Measurements from ENCODE around the gene PHACTR1. TPM values are rescaled to one million over a fixed set of nuclear protein-coding genes. Genes with fewer than 3 reads are reported as not detected.

The PHACTR1 gene
- total RNA-seq, 1 donor from 2014 or later: 14.1 TPM

DNA sequence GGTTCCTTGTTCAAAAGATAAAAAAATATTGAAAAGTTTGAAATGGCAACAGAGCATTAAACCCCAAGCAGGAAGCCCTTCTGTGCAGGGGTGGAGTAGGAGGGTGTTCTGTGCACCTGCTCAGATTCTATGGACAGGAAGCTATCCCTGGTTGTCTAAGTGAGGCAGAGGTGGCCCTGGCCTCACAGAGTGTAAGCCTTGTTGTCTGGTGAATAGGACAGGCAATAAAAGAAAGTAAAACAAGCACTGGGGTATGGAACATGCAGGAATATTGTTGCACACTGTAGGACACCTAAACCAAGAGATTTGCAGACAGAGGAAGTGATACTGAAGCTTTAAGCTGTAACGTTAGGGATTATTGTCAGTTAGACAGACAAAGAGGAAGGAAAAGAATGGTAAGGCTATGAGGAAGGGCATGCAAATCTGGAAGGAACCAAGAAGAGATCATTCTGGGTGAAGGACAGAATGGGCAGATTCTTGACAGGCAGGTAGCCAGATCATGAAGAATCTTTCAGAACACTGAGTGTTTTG, 545.0 kb downstream of the PHACTR1 start:
- DNase-seq (ENCODE audit: low spot score): no peak

DNA sequence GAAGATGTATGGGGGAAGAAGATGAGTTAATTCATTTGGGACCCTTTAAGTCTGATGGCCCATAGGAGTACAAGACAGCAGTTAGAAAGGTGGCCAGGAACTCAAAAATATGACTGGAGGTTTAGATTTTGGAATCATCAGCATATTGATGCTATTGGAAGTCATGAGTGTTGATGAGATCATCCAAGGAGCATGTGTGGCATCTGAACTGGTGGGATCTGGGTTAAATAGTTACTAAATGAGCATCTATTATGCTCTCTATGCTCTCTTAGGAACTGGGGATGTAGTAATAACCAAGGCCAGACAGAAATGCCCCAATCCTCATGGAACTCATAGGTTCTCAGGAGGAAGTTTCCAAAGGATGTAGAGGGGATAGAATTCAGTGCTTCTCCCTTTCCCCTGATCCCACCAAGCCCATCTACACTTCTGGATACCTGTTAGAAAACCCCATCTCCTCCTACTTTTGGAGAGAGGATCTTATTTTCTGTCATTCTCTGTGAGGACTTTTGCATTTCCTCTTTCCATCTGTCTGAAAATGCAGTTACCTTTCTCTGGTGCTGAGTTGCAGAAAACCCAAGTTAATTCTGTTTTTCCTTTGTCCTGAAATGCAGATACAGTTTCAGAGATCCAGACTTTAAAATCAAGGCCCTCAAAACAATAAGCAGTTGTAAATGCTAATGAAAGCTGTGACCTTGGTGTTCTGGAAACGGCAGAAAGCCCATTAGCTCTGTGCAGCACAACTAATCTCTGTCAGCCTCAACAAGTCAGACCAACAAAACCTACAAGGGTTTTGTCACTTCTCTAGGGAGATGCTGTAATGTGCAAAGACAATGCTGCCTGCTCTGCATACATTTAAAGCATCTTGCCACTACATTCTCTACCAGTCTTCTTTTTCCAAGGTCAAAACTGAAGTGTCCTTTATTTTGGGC, 546.0 kb downstream of the PHACTR1 start:
- no peak for DNase-seq (ENCODE audit: low spot score)

DNA sequence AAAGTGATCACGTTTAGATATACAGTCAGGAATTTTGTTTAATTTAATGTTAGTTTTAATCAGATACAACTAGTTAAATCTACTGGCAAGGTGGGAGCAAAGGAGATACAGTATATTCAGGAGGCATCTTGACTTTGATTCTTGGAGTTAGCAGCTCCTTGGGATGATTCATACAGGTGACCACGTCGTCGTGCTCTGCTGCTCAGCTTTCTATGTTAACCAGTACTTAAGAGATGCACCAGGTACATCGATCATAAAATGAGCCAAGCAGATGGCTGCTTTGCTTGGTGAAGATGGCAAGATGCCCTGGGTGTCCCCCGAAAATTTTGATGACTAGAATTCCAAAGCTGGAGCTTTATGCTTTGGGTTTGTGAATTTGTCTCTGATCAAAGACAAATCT, 547.1 kb downstream of the PHACTR1 start:
- DNase-seq (ENCODE audit: low spot score): no peak

DNA sequence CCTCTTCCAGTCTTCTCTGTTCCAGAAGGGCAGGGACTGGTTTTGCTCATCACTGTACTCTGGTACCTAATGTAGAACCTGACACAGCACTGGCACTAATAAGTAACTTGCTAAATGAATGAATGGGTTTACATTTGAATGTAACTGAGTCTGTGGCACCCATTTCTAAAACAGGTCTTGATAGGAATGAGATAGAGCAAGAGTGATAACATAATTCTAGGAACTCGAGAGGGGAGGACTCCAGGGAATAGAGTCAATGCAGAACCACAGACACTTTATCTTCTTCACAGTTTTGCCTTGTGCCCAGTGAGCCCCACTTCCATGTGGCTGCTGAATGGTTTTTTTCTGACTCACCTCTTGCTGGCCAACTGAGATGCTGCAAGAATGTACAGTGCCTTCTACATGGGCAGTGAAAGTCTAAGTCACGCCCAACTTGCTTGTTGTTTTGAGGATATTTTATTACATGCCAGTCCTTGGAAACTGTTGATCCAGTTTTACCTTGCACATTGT, 550.6 kb downstream of the PHACTR1 start:
- DNase-seq (ENCODE audit: low spot score): no peak

DNA sequence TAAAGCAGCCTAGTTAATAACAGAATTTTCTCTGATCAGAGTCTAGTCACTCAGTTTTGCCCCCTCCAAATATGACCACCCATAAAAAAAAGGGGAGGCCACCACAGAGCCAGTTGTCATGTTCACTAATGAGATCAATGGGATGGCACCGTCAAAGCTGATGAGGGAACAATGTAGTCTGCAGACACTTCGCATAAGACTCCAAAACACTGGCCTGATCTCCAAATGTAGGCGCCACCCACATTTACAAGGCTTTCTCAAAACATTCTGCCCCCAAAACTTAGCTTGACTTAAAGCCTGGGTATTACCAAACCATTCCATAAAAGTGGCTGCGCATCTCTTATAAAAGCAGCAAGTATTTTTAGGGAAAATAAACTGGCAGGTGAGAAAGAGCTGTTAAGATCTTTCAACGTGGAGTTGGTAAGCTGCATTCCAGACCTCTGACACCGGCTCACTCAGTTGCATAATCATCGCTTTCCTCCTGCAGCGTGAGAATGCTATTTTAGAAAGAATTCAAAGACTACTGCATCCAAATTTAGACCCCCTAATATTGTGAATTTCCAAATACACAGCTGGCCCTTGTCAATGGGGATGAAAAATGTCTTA, 552.4 kb downstream of the PHACTR1 start:
- DNase-seq (ENCODE audit: low spot score): no peak

DNA sequence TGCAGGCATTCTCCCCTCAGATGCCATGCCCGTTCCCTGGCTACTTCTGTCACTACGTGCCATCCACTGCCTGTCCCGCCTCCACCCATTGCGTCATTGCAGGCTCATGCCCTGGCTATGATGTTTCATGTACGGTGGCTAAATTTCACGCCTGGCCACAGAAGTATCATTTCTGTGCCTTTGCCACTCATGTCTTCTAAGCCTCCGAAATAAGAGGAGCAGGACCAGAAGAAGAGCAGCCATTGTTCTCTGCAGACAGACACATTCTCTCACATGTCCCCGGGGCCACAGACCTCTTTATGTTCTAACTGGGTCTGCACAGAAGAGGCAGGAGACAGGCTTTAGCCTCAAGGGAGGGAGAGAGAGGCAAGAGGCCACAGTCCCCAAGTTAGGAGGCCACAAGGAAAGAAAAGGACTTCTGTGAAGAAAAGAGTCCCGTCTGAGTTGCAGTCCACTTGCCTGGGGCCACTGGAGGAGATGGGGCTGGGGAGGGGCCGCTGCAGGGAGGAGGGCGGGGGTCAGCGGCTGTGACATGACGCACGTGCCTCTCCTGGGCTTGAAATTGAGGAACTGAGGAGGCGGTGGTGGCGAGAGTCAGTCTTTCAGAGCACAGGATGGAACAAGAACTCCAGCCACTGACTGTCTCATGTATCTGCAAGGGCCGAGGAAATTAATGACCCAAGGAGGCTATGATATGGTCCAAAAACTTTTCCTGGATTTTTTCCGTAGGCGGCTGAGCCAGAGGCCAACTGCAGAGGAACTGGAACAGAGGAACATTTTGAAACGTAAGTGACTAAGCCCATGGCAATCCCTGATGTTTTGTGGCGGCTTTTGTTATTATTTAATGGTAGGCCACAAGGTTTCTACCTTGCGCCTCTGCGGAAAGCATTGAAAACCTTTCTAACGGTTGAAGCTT, 555.8 kb downstream of the PHACTR1 start:
- no peak for DNase-seq (ENCODE audit: low spot score)

DNA sequence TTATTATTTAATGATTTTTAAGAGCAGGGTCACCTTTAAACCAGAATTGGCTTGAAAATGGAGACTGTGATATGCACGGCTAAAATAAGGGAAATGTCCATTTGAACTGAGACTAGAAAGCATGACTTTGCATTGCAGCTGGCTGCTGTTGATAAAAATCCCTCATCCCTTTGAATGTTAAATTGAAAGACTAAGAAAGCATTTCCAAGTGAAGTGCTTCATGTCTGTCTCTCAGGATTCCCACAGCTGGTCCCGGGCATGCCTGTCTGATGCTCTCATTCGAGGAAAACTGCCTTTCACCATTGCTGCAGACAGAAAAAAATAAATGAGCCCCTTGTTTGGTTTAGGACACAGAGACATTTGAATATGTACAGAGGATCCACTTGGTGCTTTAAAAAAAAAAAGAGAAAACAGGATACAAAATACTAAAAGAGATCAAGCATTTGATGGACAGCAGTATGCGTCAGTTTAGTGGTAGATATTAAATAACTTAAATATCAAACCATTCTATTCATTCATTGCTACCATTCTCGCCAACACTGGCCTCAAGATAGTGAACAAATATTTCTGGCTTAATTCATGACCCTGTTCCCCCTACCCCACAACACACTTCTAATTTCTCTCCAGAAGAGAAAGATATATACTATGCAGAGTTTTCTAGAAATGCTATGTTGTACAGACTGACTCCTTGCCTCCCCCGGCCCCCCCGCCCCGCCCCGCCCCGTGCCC, 556.8 kb downstream of the PHACTR1 start:
- no peak for DNase-seq (ENCODE audit: low spot score)

DNA sequence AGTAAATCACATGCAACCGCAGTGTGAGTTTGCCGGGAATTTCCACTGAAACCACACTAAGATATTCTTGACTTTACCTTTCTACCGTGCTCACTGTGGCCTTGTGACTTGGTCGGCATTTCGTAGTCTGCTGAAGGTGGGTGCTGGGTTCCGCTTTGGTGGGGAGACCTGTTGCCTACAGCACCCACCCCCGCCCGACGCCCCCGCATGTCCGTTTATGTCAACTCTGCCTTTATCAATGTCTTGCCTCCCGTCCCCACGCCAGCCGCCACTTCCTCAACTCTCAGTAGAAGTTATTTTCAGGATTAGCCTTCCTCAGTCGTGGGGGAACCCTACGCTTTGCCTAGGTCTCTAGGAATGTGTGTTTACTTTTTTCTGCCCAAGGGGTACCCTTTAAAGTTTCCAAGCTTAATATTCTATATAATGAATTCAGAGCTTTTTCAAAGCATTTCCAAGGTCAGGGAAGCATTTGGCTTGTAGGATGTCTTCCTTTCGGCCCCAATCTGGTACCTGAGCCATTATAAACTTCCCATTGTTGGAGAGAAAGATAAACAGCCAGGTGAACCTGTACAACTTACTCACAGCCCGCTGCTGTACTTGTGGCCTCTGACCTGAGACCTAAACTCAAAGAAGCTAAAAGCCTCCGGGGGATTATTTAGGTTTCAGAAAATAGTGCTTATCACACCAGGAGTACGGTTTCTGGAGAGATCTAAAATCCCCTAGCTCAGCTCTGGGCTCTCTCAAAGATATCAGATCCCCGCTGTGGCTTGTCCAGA, 557.6 kb downstream of the PHACTR1 start:
- DNase-seq (ENCODE audit: low spot score): no peak

DNA sequence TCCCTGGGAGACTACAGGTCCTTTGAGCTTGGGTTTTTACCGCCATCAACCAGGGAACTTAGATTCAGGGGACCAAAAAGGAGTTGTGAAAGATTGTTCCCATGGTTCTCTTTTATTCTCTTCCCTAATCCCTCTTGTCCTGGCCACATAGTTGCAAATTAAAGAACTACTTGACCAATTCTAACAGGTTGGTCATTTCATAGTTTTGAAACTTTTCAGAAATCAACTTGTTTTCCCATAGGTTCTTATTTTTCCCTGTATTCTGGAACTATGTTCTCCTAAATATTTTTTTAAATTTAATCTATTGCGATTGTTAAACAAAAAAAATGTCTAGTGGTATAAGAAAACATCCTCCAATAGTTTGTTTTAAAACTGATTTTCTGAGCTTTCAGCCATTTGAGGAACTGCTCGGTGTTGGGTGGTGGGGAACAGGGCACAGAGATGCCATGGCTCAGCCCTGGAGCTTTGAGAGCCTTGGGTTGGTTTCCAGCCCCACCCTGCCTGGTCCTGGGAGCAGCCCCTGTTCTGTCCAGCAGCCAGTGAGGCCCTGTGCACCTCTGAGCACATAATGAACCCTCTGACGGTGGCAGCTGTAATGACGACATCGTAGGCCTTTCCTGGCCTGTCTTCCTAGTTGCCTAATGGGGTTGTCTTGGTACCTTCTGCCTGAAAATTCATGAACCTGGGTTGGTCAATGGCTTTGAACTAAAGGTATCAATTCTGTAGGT, 558.3 kb downstream of the PHACTR1 start:
- DNase-seq (ENCODE audit: low spot score): no peak

DNA sequence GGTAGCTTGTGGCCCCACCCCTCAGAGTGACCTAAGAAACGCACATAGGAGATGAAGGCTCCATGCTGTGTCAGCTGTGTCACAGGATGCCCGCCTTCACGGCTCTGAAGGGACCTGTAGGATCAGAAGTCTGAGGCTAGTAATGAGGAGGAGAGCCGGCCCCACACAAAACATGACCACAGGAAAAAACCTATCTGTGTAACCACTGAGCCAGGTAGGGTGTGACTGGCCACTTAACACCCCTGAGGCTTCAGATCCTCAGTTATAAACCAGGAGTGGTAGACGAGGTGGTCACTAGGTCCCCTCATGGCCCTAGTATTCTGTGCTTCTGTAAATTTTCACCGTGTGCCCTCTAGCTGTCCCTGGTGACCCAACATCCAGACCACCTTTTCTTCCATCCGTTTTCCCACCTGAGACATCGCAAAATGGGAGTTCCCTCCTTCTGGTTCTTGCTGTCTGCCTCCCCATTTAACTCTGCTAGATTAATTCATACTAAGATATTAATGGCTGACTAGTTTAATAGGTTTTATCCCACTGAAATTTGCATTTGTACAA, 558.9 kb downstream of the PHACTR1 start:
- DNase-seq (ENCODE audit: low spot score): no peak

DNA sequence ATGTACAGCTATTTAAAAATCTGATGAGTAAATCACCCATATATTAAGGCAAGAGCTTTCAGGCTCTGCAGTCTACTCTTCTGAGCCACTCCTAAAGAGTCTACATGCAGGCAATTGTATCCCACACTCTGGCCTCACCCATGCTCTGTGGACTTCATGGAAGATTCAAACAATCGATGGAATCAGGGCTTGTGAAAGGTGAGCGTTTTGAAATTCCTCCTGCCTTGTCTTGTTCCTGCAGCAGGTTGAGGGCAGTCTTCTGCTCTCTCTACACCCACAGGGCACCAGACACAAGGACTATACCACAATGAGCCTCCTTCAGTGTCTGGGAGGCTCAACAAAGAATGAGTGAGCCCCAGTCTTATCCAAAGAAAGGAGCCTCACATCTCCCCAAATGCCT, 560.7 kb downstream of the PHACTR1 start:
- DNase-seq (ENCODE audit: low spot score): no peak

DNA sequence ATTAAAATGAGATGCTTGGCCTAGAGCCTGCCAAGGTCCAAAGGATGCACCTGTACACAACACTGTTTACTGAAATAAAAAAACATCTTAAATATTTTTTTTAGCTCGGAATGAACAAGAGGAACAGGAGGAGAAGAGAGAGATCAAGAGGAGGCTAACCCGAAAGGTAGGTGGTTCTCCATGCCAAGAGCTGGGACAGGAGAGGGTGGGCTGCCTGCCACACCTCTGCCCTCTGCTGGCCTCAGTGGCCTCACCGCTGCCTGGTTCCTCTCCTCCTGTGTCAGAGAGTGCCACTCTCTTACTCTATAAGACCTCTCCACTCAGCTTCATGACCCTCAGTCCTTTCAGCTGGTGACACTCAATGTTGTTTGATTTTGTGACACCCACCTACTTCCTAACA, 561.6 kb downstream of the PHACTR1 start:
- DNase-seq (ENCODE audit: low spot score): no peak

DNA sequence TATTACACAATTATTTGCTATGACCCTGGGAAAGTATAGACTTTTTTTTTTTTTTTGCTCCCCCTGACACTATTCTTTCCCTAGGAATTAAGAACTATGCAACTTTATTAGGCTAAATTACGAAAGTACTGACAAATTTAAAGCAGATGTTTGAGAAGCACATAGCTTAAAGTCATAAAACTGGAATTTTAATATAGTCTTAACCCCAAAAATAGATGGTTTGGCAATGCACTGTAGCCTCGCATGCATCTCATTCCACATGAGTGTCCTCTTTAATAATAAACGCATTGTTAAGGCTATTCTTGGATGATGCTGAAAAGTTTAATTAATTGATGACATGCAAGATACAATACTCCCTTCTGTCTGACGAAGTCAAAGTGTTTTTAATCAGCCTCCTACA, 562.4 kb downstream of the PHACTR1 start:
- no peak for DNase-seq (ENCODE audit: low spot score)

DNA sequence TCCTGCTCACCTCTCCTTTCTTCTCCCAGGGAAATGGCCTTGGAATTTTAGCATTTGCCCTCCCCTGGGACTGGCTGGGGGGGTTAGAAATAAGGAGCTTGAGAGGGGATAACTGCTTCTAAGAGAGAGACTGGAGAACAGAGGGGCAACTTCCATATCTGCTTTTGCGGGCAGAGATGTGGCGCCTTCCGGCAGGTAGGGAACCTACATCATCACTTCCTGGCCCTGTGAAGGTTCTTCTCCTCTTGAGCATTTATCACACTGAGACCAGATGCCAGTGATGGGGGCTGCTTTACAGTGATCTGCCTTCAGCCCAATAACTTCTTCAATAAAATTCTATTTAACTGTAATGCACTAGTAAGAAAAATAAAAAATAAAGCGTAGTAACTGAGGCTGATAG, 563.7 kb downstream of the PHACTR1 start:
- DNase-seq (ENCODE audit: low spot score): no peak

DNA sequence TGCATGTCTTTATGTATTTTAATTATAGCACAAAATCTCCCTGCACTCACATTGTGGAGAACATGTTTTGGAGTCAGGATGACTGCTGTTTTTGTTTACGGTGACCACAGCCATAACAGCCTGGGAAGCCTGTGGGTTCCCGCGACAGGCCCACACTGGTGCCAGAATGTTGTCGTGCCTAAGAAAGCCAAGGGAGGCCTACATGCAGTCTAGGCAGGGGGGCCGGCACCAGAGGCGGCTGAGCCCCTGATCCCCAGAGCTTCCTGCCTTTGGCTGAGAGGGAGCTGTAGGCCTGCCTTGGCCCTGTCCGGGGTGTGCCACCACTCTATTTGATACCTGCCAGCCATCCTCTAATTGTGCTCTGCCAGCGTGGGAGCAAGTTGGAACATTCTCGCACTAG, 565.1 kb downstream of the PHACTR1 start:
- DNase-seq (ENCODE audit: low spot score): no peak

DNA sequence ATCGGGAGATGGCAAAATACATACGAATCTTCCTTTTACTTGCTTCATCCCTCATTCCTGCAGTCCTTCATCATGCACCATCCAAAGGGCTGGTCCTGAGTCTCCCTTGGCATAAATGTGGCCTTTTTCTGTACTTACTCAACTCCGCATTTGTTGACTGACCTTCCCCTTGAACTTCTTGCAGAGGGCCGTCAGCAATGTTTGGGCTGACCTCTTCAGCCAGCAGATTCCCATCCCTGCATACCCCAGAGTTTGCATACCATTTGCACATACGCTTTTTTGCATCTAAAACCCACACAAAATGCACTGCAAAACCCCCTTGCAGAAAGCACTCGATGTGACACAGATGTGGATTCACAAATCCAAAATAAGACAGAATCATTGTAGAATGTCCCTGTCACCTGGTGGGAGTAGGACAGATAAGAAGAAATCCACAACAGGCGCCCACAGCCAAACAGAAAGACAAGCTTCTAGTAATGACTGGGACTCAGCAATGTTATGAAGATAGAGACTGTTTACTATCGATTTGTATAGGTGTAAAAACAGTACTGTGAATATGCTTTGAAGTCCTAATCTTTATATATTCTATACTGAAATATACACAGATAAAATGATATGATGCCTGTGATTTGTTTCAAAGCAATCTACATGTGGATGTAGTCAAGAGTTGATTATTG, 566.0 kb downstream of the PHACTR1 start:
- no peak for DNase-seq (ENCODE audit: low spot score)

DNA sequence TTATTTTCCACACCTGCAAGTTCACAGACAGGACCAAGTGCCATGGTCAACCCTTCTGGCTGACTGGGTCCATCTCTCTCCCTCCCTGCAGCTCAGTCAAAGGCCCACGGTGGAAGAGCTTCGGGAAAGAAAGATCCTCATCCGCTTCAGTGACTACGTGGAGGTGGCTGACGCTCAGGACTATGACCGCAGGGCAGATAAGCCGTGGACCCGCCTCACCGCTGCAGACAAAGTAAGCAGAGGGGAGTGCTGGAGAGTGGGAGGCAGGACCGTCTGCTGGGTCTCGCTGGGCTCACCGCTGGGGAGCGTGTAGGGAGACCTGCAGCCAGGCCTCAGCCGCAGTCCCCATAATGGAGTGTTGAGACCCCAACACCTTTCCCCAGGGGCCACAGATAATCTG, 566.8 kb downstream of the PHACTR1 start:
- no peak for DNase-seq (ENCODE audit: low spot score)

DNA sequence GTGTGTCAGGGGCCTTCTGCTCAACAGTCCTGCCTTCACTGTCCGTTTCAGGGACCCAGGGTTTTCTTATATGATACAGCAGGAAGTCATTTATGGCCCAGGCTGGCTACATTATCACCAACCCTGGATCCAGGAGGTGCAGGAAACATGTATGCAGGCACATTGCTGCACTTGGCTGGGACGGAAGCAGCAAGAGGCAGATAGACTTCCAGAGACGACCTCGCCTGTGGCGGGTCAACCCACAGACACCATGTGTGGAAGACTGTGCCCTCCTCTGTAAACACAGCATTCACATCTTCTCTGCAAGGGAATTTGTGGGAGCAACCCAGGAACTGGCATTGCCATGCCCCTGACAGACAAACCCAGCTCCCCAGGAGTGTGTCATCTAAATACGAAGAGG, 568.1 kb downstream of the PHACTR1 start:
- no peak for DNase-seq (ENCODE audit: low spot score)

DNA sequence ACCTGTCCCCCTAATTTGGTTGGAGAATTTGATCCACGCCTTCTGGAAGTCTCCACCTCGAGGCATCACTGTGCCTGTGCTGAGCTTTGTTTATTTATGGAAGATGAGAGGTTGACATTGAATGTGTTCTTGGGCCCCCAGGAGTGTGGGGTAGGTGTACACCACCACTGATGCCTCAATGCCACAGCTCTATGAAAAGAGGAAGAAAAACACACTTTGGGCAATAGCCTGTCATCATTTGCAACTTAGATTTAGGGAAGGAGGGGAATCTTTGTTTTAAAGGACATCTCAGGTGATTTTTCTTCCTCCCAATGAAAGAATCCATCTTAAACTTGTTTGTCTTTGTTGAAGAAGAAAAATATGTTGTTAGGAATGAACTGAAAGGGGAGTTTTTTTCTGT, 569.1 kb downstream of the PHACTR1 start:
- DNase-seq (ENCODE audit: low spot score): no peak

Data from ureter (tissue), 1 donor.